Measurements from ENCODE around the gene PDRG1. TPM values are rescaled to one million over a fixed set of nuclear protein-coding genes. Genes with fewer than 3 reads are reported as not detected.

PDRG1 gene
- total RNA-seq, 2 donors from 2014 or later, result 20.4 to 24.4 TPM

DNA sequence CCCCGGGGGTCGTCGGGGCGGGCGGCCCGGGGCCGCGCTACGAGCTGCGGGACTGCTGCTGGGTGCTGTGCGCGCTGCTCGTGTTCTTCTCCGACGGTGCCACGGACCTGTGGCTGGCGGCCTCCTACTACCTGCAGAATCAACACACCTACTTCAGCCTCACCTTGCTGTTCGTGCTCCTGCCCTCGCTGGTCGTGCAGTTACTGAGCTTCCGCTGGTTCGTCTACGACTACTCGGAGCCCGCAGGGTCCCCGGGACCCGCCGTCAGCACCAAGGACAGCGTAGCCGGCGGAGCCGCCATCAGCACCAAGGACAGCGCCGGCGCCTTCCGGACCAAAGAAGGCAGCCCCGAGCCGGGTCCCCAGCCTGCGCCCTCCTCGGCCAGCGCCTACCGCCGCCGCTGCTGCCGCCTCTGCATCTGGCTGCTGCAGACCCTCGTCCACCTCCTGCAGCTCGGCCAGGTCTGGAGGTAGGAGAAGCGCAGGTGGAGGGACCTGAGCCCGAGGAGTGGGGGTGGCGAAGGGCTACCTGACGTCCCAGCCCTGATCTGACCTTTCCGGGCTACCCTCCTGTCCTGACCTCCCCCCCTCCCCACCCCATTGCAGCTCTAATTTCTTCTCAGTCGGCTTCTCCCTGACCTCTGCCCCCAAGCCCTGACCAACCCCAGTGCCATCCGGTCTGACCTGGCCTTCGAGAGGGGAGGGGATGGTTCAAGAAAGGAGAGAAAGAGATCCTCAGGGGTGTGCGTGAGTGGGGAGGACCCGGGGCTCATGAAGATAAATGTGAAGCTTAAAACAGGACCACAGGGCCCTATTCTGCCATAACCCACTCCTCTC lies 16.7 kb upstream of the PDRG1 start:
- peaks cover 15% of the 10 kb centered on the region for H3K4me1 ChIP-seq (ENCODE audit: control insufficient read depth, insufficient read depth, low read length)
- DNase-seq, result peak; percentile 99
- H3K27me3 Mint-ChIP-seq (ENCODE audit: insufficient read depth), result peaks cover 75% of the 10 kb centered on the region
- 5 to 12% methylated on average over 5 to 57 of the region's 57 CpGs for WGBS, 2 experiments (ENCODE audit: insufficient coverage in 1 of 2, insufficient read length in 1 of 2)
- H3K36me3 Mint-ChIP-seq (ENCODE audit: low read depth), result no peaks in the 10 kb centered on the region
- peaks cover 52% of the 10 kb centered on the region for H3K27me3 ChIP-seq (ENCODE audit: control insufficient read depth, insufficient read depth, low read length, poor library complexity, severe bottlenecking)
- no peaks in the 10 kb centered on the region for H3K9me3 ChIP-seq (ENCODE audit: control insufficient read depth, low read length)
- H3K36me3 ChIP-seq (ENCODE audit: control insufficient read depth, insufficient read depth, low read length), result no peaks in the 10 kb centered on the region
- peaks cover 47% of the 10 kb centered on the region for H3K4me1 Mint-ChIP-seq
- peak overlapping the region; percentile 64 for H3K4me3 ChIP-seq (ENCODE audit: low read length)
- H3K9ac ChIP-seq (ENCODE audit: extremely low read depth, low read length, poor library complexity, severe bottlenecking), result no peak overlapping the region
- TF ChIP-seq, protein P1, sequence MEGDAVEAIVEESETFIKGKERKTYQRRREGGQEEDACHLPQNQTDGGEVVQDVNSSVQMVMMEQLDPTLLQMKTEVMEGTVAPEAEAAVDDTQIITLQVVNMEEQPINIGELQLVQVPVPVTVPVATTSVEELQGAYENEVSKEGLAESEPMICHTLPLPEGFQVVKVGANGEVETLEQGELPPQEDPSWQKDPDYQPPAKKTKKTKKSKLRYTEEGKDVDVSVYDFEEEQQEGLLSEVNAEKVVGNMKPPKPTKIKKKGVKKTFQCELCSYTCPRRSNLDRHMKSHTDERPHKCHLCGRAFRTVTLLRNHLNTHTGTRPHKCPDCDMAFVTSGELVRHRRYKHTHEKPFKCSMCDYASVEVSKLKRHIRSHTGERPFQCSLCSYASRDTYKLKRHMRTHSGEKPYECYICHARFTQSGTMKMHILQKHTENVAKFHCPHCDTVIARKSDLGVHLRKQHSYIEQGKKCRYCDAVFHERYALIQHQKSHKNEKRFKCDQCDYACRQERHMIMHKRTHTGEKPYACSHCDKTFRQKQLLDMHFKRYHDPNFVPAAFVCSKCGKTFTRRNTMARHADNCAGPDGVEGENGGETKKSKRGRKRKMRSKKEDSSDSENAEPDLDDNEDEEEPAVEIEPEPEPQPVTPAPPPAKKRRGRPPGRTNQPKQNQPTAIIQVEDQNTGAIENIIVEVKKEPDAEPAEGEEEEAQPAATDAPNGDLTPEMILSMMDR (conservative IDR thresholded peaks at IDR 0.05), result no peak
- no peaks in the 10 kb centered on the region for H3K9me3 Mint-ChIP-seq
- H3K4me3 Mint-ChIP-seq, result peak overlapping the region; percentile 74
- H3K27ac Mint-ChIP-seq, result no peak overlapping the region
- no peak overlapping the region for H3K27ac ChIP-seq (ENCODE audit: low read depth, low read length)

DNA sequence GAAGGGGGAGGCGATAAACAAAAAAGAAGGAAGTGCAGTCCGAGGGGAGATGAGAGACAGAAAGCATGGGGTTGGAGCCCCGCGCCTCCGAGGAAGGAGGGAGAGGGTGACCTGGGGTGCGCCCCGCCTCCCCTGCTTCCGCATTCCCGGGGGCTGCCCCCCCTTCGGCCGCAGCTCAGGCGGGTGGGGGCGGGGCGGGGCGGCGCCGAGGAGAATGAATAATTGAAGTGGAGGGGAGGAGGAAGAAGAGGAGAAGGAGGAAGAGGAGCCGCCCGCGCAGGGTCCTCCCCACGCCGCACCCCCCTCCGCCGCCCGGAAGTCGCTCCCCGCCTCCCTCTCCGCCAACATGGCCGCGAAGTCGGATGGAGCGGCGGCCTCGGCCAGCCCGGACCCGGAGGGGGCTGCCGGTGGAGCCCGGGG lies 16.0 kb upstream of the PDRG1 start, which contains the start of gene XKR7:
XKR7 (plus strand) TSS at position 322 of the 420 bp plus-strand sequence; CDS start at position 347, 25 bp downstream.
- Histone ChIP-seq H3K27ac (ENCODE audit: low read depth, low read length) (no peak within 1 kb of the TSS), H3K27me3 (ENCODE audit: control insufficient read depth, insufficient read depth, low read length, poor library complexity, severe bottlenecking) (peaks cover 52% of the 10 kb centered on the region), H3K4me3 (ENCODE audit: low read length) (peak within 1 kb of the TSS; percentile 64), H3K9ac (ENCODE audit: extremely low read depth, low read length, poor library complexity, severe bottlenecking) (no peak within 1 kb of the TSS), H3K9me3 (ENCODE audit: control insufficient read depth, low read length) (no peaks in the 10 kb centered on the region), H3K4me1 (ENCODE audit: control insufficient read depth, insufficient read depth, low read length) (peaks cover 13% of the 10 kb centered on the region), H3K36me3 (ENCODE audit: control insufficient read depth, insufficient read depth, low read length) (no peaks in the 10 kb centered on the region)
- TF ChIP-seq, protein P1 (conservative IDR thresholded peaks at IDR 0.05), result no peak
- H3K9me3 Mint-ChIP-seq, result no peaks in the 10 kb centered on the region
- H3K4me1 Mint-ChIP-seq, result peaks cover 42% of the 10 kb centered on the region
- H3K36me3 Mint-ChIP-seq (ENCODE audit: low read depth), result no peaks in the 10 kb centered on the region
- DNase-seq, result peak; percentile 79
- H3K27me3 Mint-ChIP-seq (ENCODE audit: insufficient read depth), result peaks cover 77% of the 10 kb centered on the region
- 1 to 20% methylated on average over 1 to 33 of the region's 38 CpGs for WGBS, 2 experiments (ENCODE audit: insufficient coverage in 1 of 2, insufficient read length in 1 of 2)
- H3K27ac Mint-ChIP-seq, result no peak within 1 kb of the TSS
- H3K4me3 Mint-ChIP-seq, result peak within 1 kb of the TSS; percentile 74

DNA sequence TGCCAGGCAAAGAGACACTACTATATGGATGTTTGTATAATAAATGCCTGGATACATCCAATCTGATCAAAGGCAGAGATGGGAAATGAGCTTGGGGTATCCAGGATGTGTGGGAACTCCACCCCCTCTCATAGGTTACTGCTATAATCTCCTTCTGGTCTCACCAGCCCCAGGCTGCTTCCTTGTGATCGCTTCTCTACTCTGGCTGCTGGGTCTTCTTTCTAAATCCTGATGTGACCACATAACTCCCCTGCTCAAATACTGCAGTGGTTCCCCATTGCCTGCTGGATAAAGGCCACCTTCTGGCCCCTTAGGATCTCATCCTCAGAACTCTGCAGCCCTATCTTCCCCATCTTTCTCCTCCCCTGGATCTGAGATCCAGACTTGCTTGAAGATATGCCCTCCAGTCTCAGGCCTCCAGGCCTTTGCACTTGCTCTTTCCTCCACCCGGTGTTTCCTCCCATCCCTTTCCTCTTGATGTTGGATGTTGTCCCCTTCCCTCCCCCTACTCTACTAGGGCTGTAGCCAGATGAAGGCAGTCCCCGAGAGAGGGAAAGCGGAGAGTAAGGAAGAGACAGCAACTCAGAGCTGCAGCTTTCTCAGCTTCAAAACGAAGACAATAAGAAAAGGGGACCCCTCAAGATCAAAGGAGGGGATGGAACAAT lies 15.3 kb upstream of the PDRG1 start:
- DNase-seq, result no peak
- Mint-ChIP-seq H3K27me3 (ENCODE audit: insufficient read depth) (peaks cover 83% of the 10 kb centered on the region), H3K4me3 (peak overlapping the region; percentile 74), H3K9me3 (no peaks in the 10 kb centered on the region), H3K4me1 (peaks cover 35% of the 10 kb centered on the region), H3K27ac (no peak overlapping the region), H3K36me3 (ENCODE audit: low read depth) (no peaks in the 10 kb centered on the region)
- TF ChIP-seq, protein P1 (conservative IDR thresholded peaks at IDR 0.05), result no peak
- Histone ChIP-seq H3K4me3 (ENCODE audit: low read length) (no peak overlapping the region), H3K4me1 (ENCODE audit: control insufficient read depth, insufficient read depth, low read length) (peaks cover 8% of the 10 kb centered on the region), H3K36me3 (ENCODE audit: control insufficient read depth, insufficient read depth, low read length) (no peaks in the 10 kb centered on the region), H3K27ac (ENCODE audit: low read depth, low read length) (no peak overlapping the region), H3K27me3 (ENCODE audit: control insufficient read depth, insufficient read depth, low read length, poor library complexity, severe bottlenecking) (peaks cover 57% of the 10 kb centered on the region), H3K9me3 (ENCODE audit: control insufficient read depth, low read length) (no peaks in the 10 kb centered on the region), H3K9ac (ENCODE audit: extremely low read depth, low read length, poor library complexity, severe bottlenecking) (no peak overlapping the region)
- 27 to 33% methylated on average over 2 to 5 of the region's 5 CpGs for WGBS, 2 experiments (ENCODE audit: insufficient coverage in 1 of 2, insufficient read length in 1 of 2)
